Neural progenitor cell (in vitro differentiated cells): ENCODE data around the gene FOXF2. TPM values are rescaled to one million over a fixed set of nuclear protein-coding genes. Genes with fewer than 3 reads are reported as not detected.

Experiments
- DNase-seq: peaks from one replicate; pipeline ENCODE4 v3.0.0-alpha.2; 2016; ENCODE audit warnings: low spot score
- H2AFZ ChIP-seq: fragments of 200-600 bp; sonication (generic); replicated peaks from 2 replicates; pipeline ENCODE4 v1.6.1; 2016; ENCODE audit warnings: antibody characterized with exemption
- H3F3A ChIP-seq: fragments of 200-600 bp; sonication (generic); 2 replicates; pipeline ENCODE4 v1.6.1; 2016; ENCODE audit warnings: antibody characterized with exemption, low read depth
- H3K27ac ChIP-seq: fragments of 200-600 bp; sonication (generic); 2 replicates; pipeline ENCODE4 v1.5.1; 2016; ENCODE audit warnings: mild to moderate bottlenecking
- H3K27me3 ChIP-seq: fragments of 200-600 bp; sonication (generic); 2 replicates; pipeline ENCODE4 v1.6.1; 2016; ENCODE audit warnings: mild to moderate bottlenecking, moderate library complexity
- H3K36me3 ChIP-seq: fragments of 200-600 bp; sonication (generic); 2 replicates; pipeline ENCODE4 v1.5.1; 2016
- H3K4me1 ChIP-seq: fragments of 200-600 bp; sonication (generic); 2 replicates; pipeline ENCODE4 v1.6.1; 2016; ENCODE audit warnings: mixed run types
- H3K4me2 ChIP-seq: fragments of 200-600 bp; sonication (generic); 2 replicates; pipeline ENCODE4 v1.6.1; 2016
- H3K4me3 ChIP-seq: fragments of 200-600 bp; sonication (generic); 2 replicates; pipeline ENCODE4 v1.5.1; 2016
- H3K79me2 ChIP-seq: fragments of 200-600 bp; sonication (generic); 2 replicates; pipeline ENCODE4 v1.6.1; 2016; ENCODE audit warnings: low read depth
- H3K9ac ChIP-seq: fragments of 200-600 bp; sonication (generic); 2 replicates; pipeline ENCODE4 v1.6.1; 2016
- H3K9me3 ChIP-seq: fragments of 200-600 bp; sonication (generic); 2 replicates; pipeline ENCODE4 v1.5.1; 2016; ENCODE audit warnings: low read depth
- H4K20me1 ChIP-seq: fragments of 200-600 bp; sonication (generic); 2 replicates; pipeline ENCODE4 v1.6.1; 2016; ENCODE audit warnings: low read depth
- H3K27ac Mint-ChIP-seq: 3 replicates; pipeline ENCODE4 v1.8.0; 2021; ENCODE audit warnings: mixed read lengths
- H3K27me3 Mint-ChIP-seq: 2 replicates; pipeline ENCODE4 v1.8.0; 2022; ENCODE audit warnings: low read depth, mild to moderate bottlenecking, inconsistent platforms, moderate library complexity, mixed read lengths; ENCODE audit not compliant: insufficient read depth
- H3K36me3 Mint-ChIP-seq: 3 replicates; pipeline ENCODE4 v1.8.0; 2021; ENCODE audit warnings: mixed read lengths
- H3K4me1 Mint-ChIP-seq: 3 replicates; pipeline ENCODE4 v1.8.0; 2021; ENCODE audit warnings: mixed read lengths
- H3K4me3 Mint-ChIP-seq: 3 replicates; pipeline ENCODE4 v1.8.0; 2021; ENCODE audit warnings: mild to moderate bottlenecking, moderate library complexity, mixed read lengths
- H3K9me3 Mint-ChIP-seq: 3 replicates; pipeline ENCODE4 v1.8.0; 2020; ENCODE audit warnings: mixed read lengths
- EZH2 ChIP-seq: fragments of 200-600 bp; sonication (generic); IDR thresholded peaks from 2 replicates; pipeline ENCODE4 v1.6.1; 2017; ENCODE audit warnings: antibody characterized with exemption, mild to moderate bottlenecking, moderate library complexity
- EZH2phosphoT487 ChIP-seq: fragments of 200-600 bp; sonication (generic); IDR thresholded peaks from 2 replicates; pipeline ENCODE4 v1.6.1; 2017; ENCODE audit warnings: antibody characterized with exemption
- microRNA-seq: library from miRNA; unstranded; fragments of <30 nt; microRNA quantifications from one replicate; pipeline ENCODE4, GENCODE V29; 2016
- small RNA-seq: library from RNA; depleted of rRNA; stranded (forward); fragments of <200 nt; gene quantifications from one replicate; pipeline ENCODE3, GENCODE V24; 2015
- total RNA-seq: library from RNA; depleted of rRNA; stranded (reverse); fragments of >200 nt; gene quantifications from 2 replicates; pipeline ENCODE4 v1.2.3, GENCODE V29; 2015; ENCODE audit warnings: low replicate concordance
- TF ChIP-seq, protein P1 (sequence below): fragments of 200-600 bp; sonication (generic); IDR thresholded peaks from 2 replicates; pipeline ENCODE4 v1.5.1; 2017; ENCODE audit warnings: antibody characterized with exemption, mild to moderate bottlenecking

The FOXF2 gene
- total RNA-seq, 1 donor from 2014 or later: not detected

GRCh38 chr6:1439349-1439748 is 50.0 kb downstream of the FOXF2 start:
- no peak overlapping the region for H3K4me3 Mint-ChIP-seq
- H3K36me3 Mint-ChIP-seq: no peaks in the 10 kb centered on the region
- peaks cover 5% of the 10 kb centered on the region for H3K4me1 ChIP-seq
- H3K9me3 Mint-ChIP-seq: peaks cover 11% of the 10 kb centered on the region
- peaks cover 15% of the 10 kb centered on the region for H3K27me3 ChIP-seq
- no peaks in the 10 kb centered on the region for H4K20me1 ChIP-seq
- TF ChIP-seq, protein P1, sequence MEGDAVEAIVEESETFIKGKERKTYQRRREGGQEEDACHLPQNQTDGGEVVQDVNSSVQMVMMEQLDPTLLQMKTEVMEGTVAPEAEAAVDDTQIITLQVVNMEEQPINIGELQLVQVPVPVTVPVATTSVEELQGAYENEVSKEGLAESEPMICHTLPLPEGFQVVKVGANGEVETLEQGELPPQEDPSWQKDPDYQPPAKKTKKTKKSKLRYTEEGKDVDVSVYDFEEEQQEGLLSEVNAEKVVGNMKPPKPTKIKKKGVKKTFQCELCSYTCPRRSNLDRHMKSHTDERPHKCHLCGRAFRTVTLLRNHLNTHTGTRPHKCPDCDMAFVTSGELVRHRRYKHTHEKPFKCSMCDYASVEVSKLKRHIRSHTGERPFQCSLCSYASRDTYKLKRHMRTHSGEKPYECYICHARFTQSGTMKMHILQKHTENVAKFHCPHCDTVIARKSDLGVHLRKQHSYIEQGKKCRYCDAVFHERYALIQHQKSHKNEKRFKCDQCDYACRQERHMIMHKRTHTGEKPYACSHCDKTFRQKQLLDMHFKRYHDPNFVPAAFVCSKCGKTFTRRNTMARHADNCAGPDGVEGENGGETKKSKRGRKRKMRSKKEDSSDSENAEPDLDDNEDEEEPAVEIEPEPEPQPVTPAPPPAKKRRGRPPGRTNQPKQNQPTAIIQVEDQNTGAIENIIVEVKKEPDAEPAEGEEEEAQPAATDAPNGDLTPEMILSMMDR: no peak
- no peak for TF ChIP-seq EZH2phosphoT487
- TF ChIP-seq EZH2: no peak
- DNase-seq: no peak
- H3K9me3 ChIP-seq: no peaks in the 10 kb centered on the region
- peaks cover 18% of the 10 kb centered on the region for H3K4me1 Mint-ChIP-seq
- H3K27ac ChIP-seq: no peak overlapping the region
- H2AFZ ChIP-seq: no peak overlapping the region
- H3K4me2 ChIP-seq: no peak overlapping the region
- H3K79me2 ChIP-seq: no peaks in the 10 kb centered on the region
- no peak overlapping the region for H3K4me3 ChIP-seq
- H3K9ac ChIP-seq: no peak overlapping the region
- H3K27ac Mint-ChIP-seq: no peak overlapping the region
- no peaks in the 10 kb centered on the region for H3F3A ChIP-seq
- H3K27me3 Mint-ChIP-seq: peaks cover 6% of the 10 kb centered on the region
- H3K36me3 ChIP-seq: no peaks in the 10 kb centered on the region

DNA sequence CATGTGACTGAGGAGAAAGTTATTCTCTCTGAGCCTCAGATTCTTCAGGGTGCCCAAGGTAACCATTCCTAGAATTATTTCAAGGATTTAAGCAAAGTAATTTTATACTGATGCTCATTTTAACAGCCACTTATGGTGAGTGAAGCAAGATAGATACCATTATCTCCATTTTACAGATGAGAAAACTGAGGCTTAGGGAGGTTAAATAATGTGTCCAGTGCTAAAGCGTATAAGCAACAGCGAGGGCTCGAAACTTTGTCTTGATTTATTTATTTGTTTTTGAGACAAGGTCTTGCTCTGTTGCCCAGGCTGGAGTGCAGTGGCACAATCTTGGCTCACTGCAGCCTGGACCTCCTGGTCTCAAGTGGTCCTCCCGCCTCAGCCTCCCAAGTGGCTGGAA is 53.6 kb downstream of the FOXF2 start:
- Mint-ChIP-seq H3K36me3 (no peaks in the 10 kb centered on the region), H3K27me3 (peaks cover 2% of the 10 kb centered on the region)
- TF ChIP-seq EZH2phosphoT487: no peak
- no peak for TF ChIP-seq EZH2
- TF ChIP-seq, protein P1: no peak

More for the DNA sequence above, 53.6 kb downstream of the FOXF2 start:
- H3K4me1 Mint-ChIP-seq: peaks cover 9% of the 10 kb centered on the region
- no peaks in the 10 kb centered on the region for H3F3A ChIP-seq
- H3K4me2 ChIP-seq: no peak overlapping the region
- H4K20me1 ChIP-seq: no peaks in the 10 kb centered on the region
- peaks cover 3% of the 10 kb centered on the region for H3K27me3 ChIP-seq
- no peak overlapping the region for H3K9ac ChIP-seq
- no peaks in the 10 kb centered on the region for H3K36me3 ChIP-seq
- H3K9me3 ChIP-seq: no peaks in the 10 kb centered on the region
- no peak overlapping the region for H3K27ac Mint-ChIP-seq
- no peak overlapping the region for H3K4me3 Mint-ChIP-seq
- peaks cover 5% of the 10 kb centered on the region for H3K4me1 ChIP-seq
- H3K79me2 ChIP-seq: no peaks in the 10 kb centered on the region
- H3K4me3 ChIP-seq: no peak overlapping the region
- no peak overlapping the region for H3K27ac ChIP-seq
- no peak overlapping the region for H2AFZ ChIP-seq
- peaks cover 7% of the 10 kb centered on the region for H3K9me3 Mint-ChIP-seq
- DNase-seq: no peak

Small RNA genes within 50 kb of the gene (microRNA-seq; reads per million reads assigned to microRNA genes)
- not detected for gene MIR6720

Small RNA genes within 50 kb of the gene (small RNA-seq; reads per million reads assigned to genes)
- not detected for gene MIR6720

Other genes starting within 250 kb of the FOXF2 start
- not detected in 2 replicates for gene FOXQ1, start 77.5 kb upstream of the FOXF2 start, total RNA-seq
- 0.09 and 0.45 TPM in 2 replicates for gene FOXC1, start 220.3 kb downstream of the FOXF2 start, total RNA-seq